ENCODE data around the gene MAP7D2. TPM values are rescaled to one million over a fixed set of nuclear protein-coding genes. Genes with fewer than 3 reads are reported as not detected.
A peak's percentile ranks its signal among the peaks of the same experiment; 100 is the strongest.

The MAP7D2 gene
- total and polyA plus RNA-seq, 4 donors: 0.37 to 0.75 (median 0.57) TPM

DNA sequence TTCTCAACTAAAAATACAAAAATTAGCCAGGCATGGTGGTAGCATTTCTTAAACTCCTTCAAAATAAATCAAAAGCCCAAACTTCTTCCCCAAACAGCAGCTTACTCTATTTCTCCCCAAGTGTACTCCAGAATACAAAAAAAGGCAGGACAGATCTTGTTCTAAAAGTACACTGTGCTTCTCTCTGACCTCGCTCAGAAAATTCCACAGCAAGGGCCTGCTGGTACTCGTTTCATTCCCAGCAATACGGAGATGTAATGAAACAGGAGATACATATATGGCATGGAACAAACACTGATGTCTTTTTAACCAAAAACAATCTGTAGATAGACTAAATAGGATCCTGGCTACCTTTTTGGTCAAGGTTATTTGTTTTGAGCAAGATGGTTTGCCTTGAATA is 25.2 kb downstream of the MAP7D2 start:
- peaks cover 0 to 51% (median 25%) of the 10 kb centered on the region in 3 donors for H3K27me3 ChIP-seq (ENCODE audit: control insufficient read depth in 3 of 3, insufficient read depth in 3 of 3, low read length in 2 of 3)
- ATAC-seq (ENCODE audit: insufficient read depth, low FRiP score) (no peak), DNase-seq (no peak)
- H3K4me1 ChIP-seq (ENCODE audit: control insufficient read depth in 5 of 5, insufficient read depth in 5 of 5, low read length in 5 of 5): no peaks in the 10 kb centered on the region
- no peaks in the 10 kb centered on the region for H3K36me3 ChIP-seq (ENCODE audit: control insufficient read depth in 4 of 4, insufficient read depth in 4 of 4, low read length in 4 of 4)
- no peaks in the 10 kb centered on the region for H3K9me3 ChIP-seq (ENCODE audit: control insufficient read depth in 4 of 4, insufficient read depth in 3 of 4, low read length in 3 of 4)
- no peak overlapping the region for H3K9ac ChIP-seq (ENCODE audit: insufficient read depth in 1 of 2, low read length in 2 of 2)
- TF ChIP-seq, protein P1, sequence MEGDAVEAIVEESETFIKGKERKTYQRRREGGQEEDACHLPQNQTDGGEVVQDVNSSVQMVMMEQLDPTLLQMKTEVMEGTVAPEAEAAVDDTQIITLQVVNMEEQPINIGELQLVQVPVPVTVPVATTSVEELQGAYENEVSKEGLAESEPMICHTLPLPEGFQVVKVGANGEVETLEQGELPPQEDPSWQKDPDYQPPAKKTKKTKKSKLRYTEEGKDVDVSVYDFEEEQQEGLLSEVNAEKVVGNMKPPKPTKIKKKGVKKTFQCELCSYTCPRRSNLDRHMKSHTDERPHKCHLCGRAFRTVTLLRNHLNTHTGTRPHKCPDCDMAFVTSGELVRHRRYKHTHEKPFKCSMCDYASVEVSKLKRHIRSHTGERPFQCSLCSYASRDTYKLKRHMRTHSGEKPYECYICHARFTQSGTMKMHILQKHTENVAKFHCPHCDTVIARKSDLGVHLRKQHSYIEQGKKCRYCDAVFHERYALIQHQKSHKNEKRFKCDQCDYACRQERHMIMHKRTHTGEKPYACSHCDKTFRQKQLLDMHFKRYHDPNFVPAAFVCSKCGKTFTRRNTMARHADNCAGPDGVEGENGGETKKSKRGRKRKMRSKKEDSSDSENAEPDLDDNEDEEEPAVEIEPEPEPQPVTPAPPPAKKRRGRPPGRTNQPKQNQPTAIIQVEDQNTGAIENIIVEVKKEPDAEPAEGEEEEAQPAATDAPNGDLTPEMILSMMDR (IDR thresholded peaks at IDR 0.05; ENCODE audit: control extremely low read depth, extremely low read depth): no peak
- H3K27ac ChIP-seq (ENCODE audit: low read depth in 1 of 2, low read length in 1 of 2): no peak overlapping the region
- no peak overlapping the region for H3K4me3 ChIP-seq
- WGBS, 2 donors: 82 to 96% methylated on average over 3 of the region's 3 CpGs

DNA sequence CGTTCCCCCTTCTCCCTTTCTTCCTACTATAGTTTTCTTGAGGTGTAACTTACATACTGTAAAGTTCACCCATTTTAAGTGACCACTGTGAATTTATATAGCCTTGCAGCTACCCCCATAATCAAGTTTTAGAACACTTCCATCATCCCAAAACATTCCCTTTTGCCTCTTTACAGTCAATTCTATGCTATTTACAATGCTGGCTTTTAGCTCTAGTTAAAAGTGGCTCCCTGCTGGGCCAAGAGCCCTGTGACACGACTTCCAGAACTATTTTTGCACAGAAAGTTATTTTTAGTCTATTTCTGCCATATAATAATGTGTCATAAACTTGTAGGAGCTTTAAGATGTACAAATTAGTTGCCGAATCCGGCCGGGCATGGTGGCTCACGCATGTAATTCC is 26.9 kb downstream of the MAP7D2 start:
- no peak for ATAC-seq (ENCODE audit: insufficient read depth, low FRiP score)
- Histone ChIP-seq H3K27ac (ENCODE audit: low read depth in 1 of 2, low read length in 1 of 2) (no peak overlapping the region), H3K9ac (ENCODE audit: insufficient read depth in 1 of 2, low read length in 2 of 2) (no peak overlapping the region), H3K4me3 (no peak overlapping the region), H3K9me3 (ENCODE audit: control insufficient read depth in 4 of 4, insufficient read depth in 3 of 4, low read length in 3 of 4) (no peaks in the 10 kb centered on the region), H3K4me1 (ENCODE audit: control insufficient read depth in 5 of 5, insufficient read depth in 5 of 5, low read length in 5 of 5) (no peaks in the 10 kb centered on the region), H3K27me3 (ENCODE audit: control insufficient read depth in 3 of 3, insufficient read depth in 3 of 3, low read length in 2 of 3) (peaks cover 0 to 61% (median 28%) of the 10 kb centered on the region in 3 donors), H3K36me3 (ENCODE audit: control insufficient read depth in 4 of 4, insufficient read depth in 4 of 4, low read length in 4 of 4) (no peaks in the 10 kb centered on the region)
- WGBS, 2 donors: 65 to 80% methylated on average over 6 of the region's 6 CpGs
- peak in 1 of 3 donors; percentile 1 for DNase-seq
- TF ChIP-seq, protein P1 (IDR thresholded peaks at IDR 0.05; ENCODE audit: control extremely low read depth, extremely low read depth): no peak

DNA sequence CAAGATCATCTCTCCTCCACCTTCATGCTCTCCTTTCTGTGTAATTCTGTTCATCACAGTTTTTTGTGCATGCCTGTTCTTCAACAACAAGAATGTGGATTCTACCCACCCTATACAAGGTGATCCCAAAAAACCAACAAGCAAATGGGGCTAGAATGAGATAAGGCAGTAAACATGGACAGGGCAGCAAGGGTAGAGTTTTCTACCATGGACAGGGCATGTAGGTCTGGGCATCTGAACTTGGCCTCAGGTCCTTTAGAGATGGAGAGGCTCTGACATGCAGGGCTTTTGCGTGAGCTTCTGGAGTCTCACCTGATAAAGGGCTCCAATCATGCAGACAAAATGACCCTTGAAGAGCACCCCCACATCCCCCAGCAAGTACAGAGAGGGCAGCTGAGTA is 36.4 kb downstream of the MAP7D2 start:
- Histone ChIP-seq H3K27ac (ENCODE audit: low read depth in 1 of 2, low read length in 1 of 2) (no peak overlapping the region), H3K9ac (ENCODE audit: insufficient read depth in 1 of 2, low read length in 2 of 2) (no peak overlapping the region), H3K27me3 (ENCODE audit: control insufficient read depth in 3 of 3, insufficient read depth in 3 of 3, low read length in 2 of 3) (peaks cover 0 to 56% (median 26%) of the 10 kb centered on the region in 3 donors), H3K36me3 (ENCODE audit: control insufficient read depth in 4 of 4, insufficient read depth in 4 of 4, low read length in 4 of 4) (no peaks in the 10 kb centered on the region), H3K9me3 (ENCODE audit: control insufficient read depth in 4 of 4, insufficient read depth in 3 of 4, low read length in 3 of 4) (no peaks in the 10 kb centered on the region), H3K4me1 (ENCODE audit: control insufficient read depth in 5 of 5, insufficient read depth in 5 of 5, low read length in 5 of 5) (no peaks in the 10 kb centered on the region), H3K4me3 (no peak overlapping the region)
- WGBS, 2 donors: 90 to 100% methylated on average over 1 of the region's 1 CpG
- TF ChIP-seq, protein P1 (IDR thresholded peaks at IDR 0.05; ENCODE audit: control extremely low read depth, extremely low read depth): no peak
- DNase-seq (no peak), ATAC-seq (ENCODE audit: insufficient read depth, low FRiP score) (no peak)

DNA sequence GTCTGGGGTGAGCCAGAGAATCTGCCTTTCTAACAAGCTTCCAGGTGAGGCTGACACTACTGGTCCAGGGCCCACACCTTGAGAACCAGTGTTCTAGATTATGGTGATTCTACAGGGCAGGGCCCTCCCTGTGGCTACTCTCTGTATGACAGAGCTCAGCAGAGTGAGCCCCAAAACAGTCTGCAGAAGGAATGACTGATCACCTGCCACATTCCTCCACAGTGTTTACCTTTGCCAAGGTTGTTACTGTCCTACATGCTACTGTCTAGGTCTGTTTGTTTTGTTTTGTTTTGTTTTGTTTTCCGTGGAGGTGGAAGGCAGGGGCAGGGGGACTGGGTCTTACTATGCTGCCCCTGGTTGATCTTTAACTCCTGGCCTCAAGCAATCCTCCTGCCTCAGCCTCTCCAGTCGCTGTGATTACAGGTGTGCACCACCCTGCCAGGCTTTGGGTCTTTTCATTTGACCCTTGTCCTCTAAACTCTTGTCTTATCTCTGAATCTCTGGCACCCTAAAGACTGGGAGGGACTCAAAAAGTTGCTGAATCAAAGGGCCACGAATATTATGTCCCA is 45.1 kb downstream of the MAP7D2 start:
- Histone ChIP-seq H3K27me3 (ENCODE audit: control insufficient read depth in 3 of 3, insufficient read depth in 3 of 3, low read length in 2 of 3) (peaks cover 0 to 39% (median 32%) of the 10 kb centered on the region in 3 donors), H3K4me3 (no peak overlapping the region), H3K9me3 (ENCODE audit: control insufficient read depth in 4 of 4, insufficient read depth in 3 of 4, low read length in 3 of 4) (no peaks in the 10 kb centered on the region), H3K4me1 (ENCODE audit: control insufficient read depth in 5 of 5, insufficient read depth in 5 of 5, low read length in 5 of 5) (peaks cover 0 to 7% (median 0%) of the 10 kb centered on the region in 5 donors), H3K36me3 (ENCODE audit: control insufficient read depth in 4 of 4, insufficient read depth in 4 of 4, low read length in 4 of 4) (no peaks in the 10 kb centered on the region), H3K9ac (ENCODE audit: insufficient read depth in 1 of 2, low read length in 2 of 2) (no peak overlapping the region), H3K27ac (ENCODE audit: low read depth in 1 of 2, low read length in 1 of 2) (no peak overlapping the region)
- ATAC-seq (ENCODE audit: insufficient read depth, low FRiP score): no peak
- 47 to 77% methylated on average over 3 of the region's 3 CpGs for WGBS, 2 donors
- TF ChIP-seq, protein P1 (IDR thresholded peaks at IDR 0.05; ENCODE audit: control extremely low read depth, extremely low read depth): no peak
- DNase-seq: no peak

All from lung (tissue), 12 donors.